Mesendoderm (in vitro differentiated cells): ENCODE measurements around the gene IDI2.
A peak's percentile ranks its signal among the peaks of the same experiment; 100 is the strongest.

Source experiments
- DNase-seq: peaks from one replicate; pipeline ENCODE4 v3.0.0; 2013
- H2AK5ac ChIP-seq: 2 replicates; pipeline ENCODE4 v1.6.1; 2013; ENCODE audit warnings: low read length, inconsistent platforms
- H2BK120ac ChIP-seq: 2 replicates; pipeline ENCODE4 v1.6.1; 2013; ENCODE audit warnings: low read depth, mild to moderate bottlenecking, low read length, moderate library complexity, mixed read lengths
- H2BK15ac ChIP-seq: replicated peaks from 2 replicates; pipeline ENCODE4 v1.6.1; 2013; ENCODE audit warnings: low read depth, mild to moderate bottlenecking, moderate library complexity
- H2BK5ac ChIP-seq: 2 replicates; pipeline ENCODE4 v1.6.1; 2013; ENCODE audit warnings: low read length, inconsistent platforms
- H3K18ac ChIP-seq: 2 replicates; pipeline ENCODE4 v1.6.1; 2013; ENCODE audit warnings: mild to moderate bottlenecking, low read length, mixed read lengths
- H3K23ac ChIP-seq: one replicate; pipeline ENCODE4 v1.6.1; 2013; ENCODE audit warnings: low read length
- H3K27ac ChIP-seq: 2 replicates; pipeline ENCODE4 v1.5.1; 2013; ENCODE audit warnings: low read depth, mild to moderate bottlenecking, inconsistent platforms, low read length, moderate library complexity
- H3K27me3 ChIP-seq: 2 replicates; pipeline ENCODE4 v1.6.1; 2013; ENCODE audit warnings: low read length, control low read depth, mild to moderate bottlenecking, inconsistent platforms; ENCODE audit not compliant: insufficient read depth, poor library complexity
- H3K36me3 ChIP-seq: 2 replicates; pipeline ENCODE4 v1.6.1; 2013; ENCODE audit warnings: low read length, inconsistent platforms; ENCODE audit not compliant: control insufficient read depth, insufficient read depth
- H3K4ac ChIP-seq: one replicate; pipeline ENCODE4 v1.6.1; 2013; ENCODE audit warnings: low read depth, mild to moderate bottlenecking, low read length, moderate library complexity
- H3K4me1 ChIP-seq: 2 replicates; pipeline ENCODE4 v1.6.1; 2013; ENCODE audit warnings: low read depth, low read length, inconsistent platforms; ENCODE audit not compliant: control insufficient read depth
- H3K4me2 ChIP-seq: 2 replicates; pipeline ENCODE4 v1.6.1; 2013; ENCODE audit warnings: low read length
- H3K4me3 ChIP-seq: 2 replicates; pipeline ENCODE4 v1.5.1; 2013; ENCODE audit warnings: mild to moderate bottlenecking, low read length
- H3K56ac ChIP-seq: one replicate; pipeline ENCODE4 v1.6.1; 2013; ENCODE audit warnings: low read length
- H3K79me1 ChIP-seq: 2 replicates; pipeline ENCODE4 v1.6.1; 2013; ENCODE audit warnings: low read length, inconsistent platforms
- H3K79me2 ChIP-seq: 2 replicates; pipeline ENCODE4 v1.6.1; 2013; ENCODE audit warnings: mild to moderate bottlenecking, low read length; ENCODE audit not compliant: control insufficient read depth, insufficient read depth
- H3K9ac ChIP-seq: 2 replicates; pipeline ENCODE4 v1.6.1; 2013; ENCODE audit warnings: low read length, inconsistent platforms
- H4K5ac ChIP-seq: one replicate; pipeline ENCODE4 v1.6.1; 2013; ENCODE audit warnings: low read length
- H4K8ac ChIP-seq: one replicate; pipeline ENCODE4 v1.6.1; 2013; ENCODE audit warnings: low read depth, mild to moderate bottlenecking, control low read depth, low read length, moderate library complexity
- WGBS: extraction: QIAGEN DNeasy Blood & Tissue Kit; methylation state at CpG from one replicate; pipeline ENCODE4 v1.1.7; 2013; ENCODE audit warnings: low lambda C conversion rate, missing lambda C conversion rate; ENCODE audit not compliant: insufficient coverage; ENCODE audit errors: extremely low coverage; 5-methylcytosine and 5-hydroxymethylcytosine counted together

Gene IDI2

DNA sequence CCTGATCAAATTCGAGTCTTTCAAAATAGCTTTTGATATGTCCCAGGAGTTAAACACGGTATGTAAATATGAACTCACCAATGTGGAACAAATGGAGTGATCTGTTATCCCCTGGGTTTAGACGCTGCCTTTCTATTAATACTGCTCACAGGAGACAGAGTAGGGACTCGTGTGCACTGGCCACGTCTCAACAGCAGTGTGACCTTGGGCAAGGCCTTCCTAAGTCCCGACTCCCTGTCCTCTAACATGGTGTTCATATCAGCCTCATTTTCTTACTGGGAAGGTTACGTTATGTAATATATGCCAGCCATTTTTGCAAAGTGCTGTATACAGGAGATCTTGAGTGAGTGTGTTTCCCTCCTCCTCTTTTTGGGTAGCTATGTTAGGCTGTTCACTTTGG is 32.4 kb upstream of the IDI2 start:
- DNase-seq, result no peak
- Histone ChIP-seq H3K36me3 (no peaks in the 10 kb centered on the region), H3K23ac (no peak overlapping the region)

DNA sequence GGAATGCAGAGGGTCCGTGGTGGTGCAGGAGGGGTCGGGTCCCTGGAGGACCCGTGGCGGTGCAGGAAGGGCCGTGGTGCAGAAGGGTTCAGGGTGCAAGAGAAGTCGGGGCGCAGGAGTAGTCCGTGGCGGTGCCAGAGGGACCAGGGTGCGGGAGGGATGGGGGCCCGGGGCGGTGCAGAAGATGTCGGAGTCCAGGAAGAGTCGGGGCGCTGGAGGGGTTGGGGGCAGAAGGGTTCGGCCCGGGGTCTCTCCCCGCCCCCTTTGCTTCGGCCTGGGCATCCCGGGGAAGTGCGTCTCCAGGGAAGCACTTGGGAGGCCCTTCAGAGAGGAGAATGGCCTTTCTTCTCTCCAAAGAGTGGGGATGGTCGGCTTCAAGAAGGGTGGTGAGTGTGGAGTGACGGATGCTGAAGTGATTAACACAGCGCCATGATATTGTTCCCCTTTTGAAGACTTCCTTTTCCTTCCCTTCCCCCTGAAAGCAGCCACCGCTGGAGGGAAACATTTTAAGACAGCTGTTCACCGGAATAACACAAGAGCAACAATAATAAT is 31.5 kb upstream of the IDI2 start:
- Histone ChIP-seq H3K27me3 (no peaks in the 10 kb centered on the region), H3K4me2 (peak overlapping the region; percentile 81), H2BK5ac (no peak overlapping the region), H3K4me1 (no peaks in the 10 kb centered on the region), H3K18ac (no peak overlapping the region), H2AK5ac (no peak overlapping the region), H4K8ac (no peak overlapping the region), H3K23ac (no peak overlapping the region), H3K4ac (no peak overlapping the region), H3K4me3 (peak overlapping the region; percentile 52), H3K36me3 (no peaks in the 10 kb centered on the region), H3K27ac (no peak overlapping the region), H3K79me1 (peaks cover 24% of the 10 kb centered on the region), H2BK15ac (no peak overlapping the region), H4K5ac (no peak overlapping the region), H3K79me2 (peaks cover 59% of the 10 kb centered on the region), H3K56ac (peak overlapping the region; percentile 88), H2BK120ac (no peak overlapping the region), H3K9ac (peak overlapping the region; percentile 73)
- no CpG with 5 or more reads among the region's 26 CpGs for WGBS
- DNase-seq, result peak; percentile 35

More for the DNA sequence above, 32.4 kb upstream of the IDI2 start:
- H3K4ac ChIP-seq, result no peak overlapping the region
- H3K79me1 ChIP-seq, result peaks cover 21% of the 10 kb centered on the region
- H4K5ac ChIP-seq, result no peak overlapping the region
- no peak overlapping the region for H3K4me2 ChIP-seq
- no peak overlapping the region for H3K27ac ChIP-seq
- peak overlapping the region; percentile 47 for H3K56ac ChIP-seq
- no peaks in the 10 kb centered on the region for H3K4me1 ChIP-seq
- H4K8ac ChIP-seq, result no peak overlapping the region
- H3K9ac ChIP-seq, result no peak overlapping the region
- H3K4me3 ChIP-seq, result no peak overlapping the region
- H3K18ac ChIP-seq, result no peak overlapping the region
- WGBS, result no CpG with 5 or more reads among the region's 7 CpGs
- H2BK15ac ChIP-seq, result no peak overlapping the region
- H3K79me2 ChIP-seq, result peaks cover 52% of the 10 kb centered on the region
- H2BK5ac ChIP-seq, result no peak overlapping the region
- no peaks in the 10 kb centered on the region for H3K27me3 ChIP-seq
- no peak overlapping the region for H2AK5ac ChIP-seq
- H2BK120ac ChIP-seq, result no peak overlapping the region

DNA sequence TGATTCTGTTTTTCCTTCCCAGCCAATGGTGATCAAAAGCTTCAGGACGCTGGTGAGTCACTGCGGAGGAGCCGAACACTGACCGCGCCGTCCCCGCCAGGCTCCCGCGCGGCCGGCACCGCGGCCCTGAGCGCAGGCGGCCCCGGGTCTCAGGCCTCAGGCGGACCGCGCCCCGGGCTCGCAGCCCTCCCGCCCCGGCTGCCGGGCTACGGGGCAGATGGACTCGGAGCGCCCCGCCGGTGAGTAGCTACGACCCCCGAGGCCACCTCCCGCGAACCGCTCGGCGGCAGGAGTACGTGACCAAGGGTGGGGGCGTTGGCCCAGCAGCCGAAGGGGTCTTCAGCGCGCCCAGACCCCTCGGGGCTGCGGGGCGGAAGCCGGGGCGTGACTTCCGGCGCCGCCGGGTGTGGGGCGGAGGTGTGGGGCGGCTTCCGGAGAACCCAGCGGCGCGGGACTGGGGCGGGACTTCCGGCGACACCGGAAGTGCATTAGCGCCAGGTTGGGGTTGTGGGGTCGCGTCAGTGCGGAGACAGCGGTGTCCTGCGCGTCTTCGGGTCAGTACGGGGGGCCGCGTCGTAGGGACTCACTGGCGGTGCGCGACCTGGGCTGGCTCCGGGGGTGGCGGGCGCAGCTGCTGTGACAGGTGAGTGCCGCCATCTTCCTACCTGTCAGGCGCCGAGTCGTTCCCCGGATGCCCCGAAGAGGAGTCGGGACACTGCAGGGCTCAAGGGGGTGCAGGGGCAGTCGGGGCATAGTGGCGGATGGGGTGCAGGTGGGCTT is 30.9 kb upstream of the IDI2 start, which contains the start of gene WDR37:
TSS of gene WDR37 (plus strand) at position 60 of the 780 bp plus-strand sequence. CDS start 15,771 bp downstream, outside the sequence.
- peak within 1 kb of the TSS; percentile 81 for H3K4me2 ChIP-seq
- no peak within 1 kb of the TSS for H2AK5ac ChIP-seq
- H3K27me3 ChIP-seq, result no peaks in the 10 kb centered on the region
- no peak within 1 kb of the TSS for H2BK120ac ChIP-seq
- H4K5ac ChIP-seq, result no peak within 1 kb of the TSS
- peak within 1 kb of the TSS; percentile 95 for H3K4ac ChIP-seq
- peak within 1 kb of the TSS; percentile 95 for H3K23ac ChIP-seq
- no peaks in the 10 kb centered on the region for H3K4me1 ChIP-seq
- no peak within 1 kb of the TSS for H2BK15ac ChIP-seq
- peak within 1 kb of the TSS; percentile 47 for H2BK5ac ChIP-seq
- peak within 1 kb of the TSS; percentile 94 for H3K56ac ChIP-seq
- peak within 1 kb of the TSS; percentile 78 for H3K4me3 ChIP-seq
- no CpG with 5 or more reads among the region's 87 CpGs for WGBS
- peaks cover 58% of the 10 kb centered on the region for H3K79me2 ChIP-seq
- H3K79me1 ChIP-seq, result peaks cover 24% of the 10 kb centered on the region
- no peaks in the 10 kb centered on the region for H3K36me3 ChIP-seq
- H3K9ac ChIP-seq, result peak within 1 kb of the TSS; percentile 96
- peak within 1 kb of the TSS; percentile 95 for H3K27ac ChIP-seq
- DNase-seq, result peak; percentile 90
- H3K18ac ChIP-seq, result peak within 1 kb of the TSS; percentile 95
- no peak within 1 kb of the TSS for H4K8ac ChIP-seq

DNA sequence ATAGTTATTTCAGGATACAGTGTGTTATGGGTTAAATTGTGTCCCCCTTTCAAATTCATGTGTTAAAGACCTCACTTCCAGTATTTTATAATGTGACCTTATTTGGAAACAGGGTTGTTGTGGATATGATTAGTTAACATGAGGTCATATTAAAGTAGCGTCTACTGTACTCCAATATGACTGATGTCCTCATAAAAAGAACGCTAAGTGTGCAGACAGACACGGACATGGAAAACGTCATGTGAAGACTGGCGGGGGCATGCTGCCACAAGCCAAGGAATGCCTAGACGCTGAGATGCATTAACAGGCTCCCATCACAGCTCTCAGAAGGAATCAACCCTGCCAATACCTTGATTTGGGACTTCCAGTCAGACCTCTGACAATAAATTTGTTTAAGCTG is 29.0 kb upstream of the IDI2 start:
- Histone ChIP-seq H3K56ac (peak overlapping the region; percentile 76), H3K9ac (peak overlapping the region; percentile 38), H4K5ac (no peak overlapping the region), H3K4me1 (peaks cover 2% of the 10 kb centered on the region), H3K27ac (no peak overlapping the region), H3K4me2 (peak overlapping the region; percentile 14), H3K79me1 (peaks cover 17% of the 10 kb centered on the region), H3K4me3 (no peak overlapping the region), H3K36me3 (no peaks in the 10 kb centered on the region), H3K27me3 (no peaks in the 10 kb centered on the region), H2AK5ac (no peak overlapping the region), H2BK120ac (no peak overlapping the region), H3K79me2 (peaks cover 56% of the 10 kb centered on the region), H3K18ac (no peak overlapping the region), H3K23ac (no peak overlapping the region), H2BK5ac (no peak overlapping the region), H2BK15ac (no peak overlapping the region), H3K4ac (no peak overlapping the region), H4K8ac (no peak overlapping the region)
- no CpG with 5 or more reads among the region's 6 CpGs for WGBS
- DNase-seq, result no peak

DNA sequence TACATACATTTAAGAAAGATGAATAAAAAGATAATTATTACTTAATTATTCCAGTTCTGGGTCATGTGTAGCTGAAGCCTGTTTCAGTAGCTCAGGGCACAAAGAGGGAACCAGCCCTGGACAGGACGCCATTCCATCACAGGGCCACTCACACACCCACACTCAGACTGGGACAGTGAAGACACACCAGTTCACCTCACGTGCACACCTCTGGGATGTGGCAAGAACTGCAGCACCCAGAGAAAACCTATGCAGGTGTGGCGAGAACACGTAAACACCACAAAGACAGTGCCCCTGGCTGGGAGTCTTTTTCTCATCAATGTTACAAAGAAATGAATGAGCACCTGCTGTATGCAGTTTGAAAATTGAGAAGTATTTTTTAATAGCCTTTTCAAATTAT is 24.9 kb upstream of the IDI2 start:
- no peaks in the 10 kb centered on the region for H3K27me3 ChIP-seq
- H3K23ac ChIP-seq, result no peak overlapping the region
- peak overlapping the region; percentile 76 for H3K56ac ChIP-seq
- no peak overlapping the region for H3K18ac ChIP-seq
- H3K79me1 ChIP-seq, result peaks cover 13% of the 10 kb centered on the region
- DNase-seq, result peak; percentile 73
- H3K4me1 ChIP-seq, result peaks cover 4% of the 10 kb centered on the region
- no peak overlapping the region for H4K5ac ChIP-seq
- no peak overlapping the region for H3K4me3 ChIP-seq
- no peak overlapping the region for H3K4ac ChIP-seq
- no peak overlapping the region for H2BK120ac ChIP-seq
- no peak overlapping the region for H2AK5ac ChIP-seq
- H3K9ac ChIP-seq, result peak overlapping the region; percentile 61
- no peak overlapping the region for H4K8ac ChIP-seq
- H3K27ac ChIP-seq, result no peak overlapping the region
- no CpG with 5 or more reads among the region's 4 CpGs for WGBS
- no peak overlapping the region for H2BK5ac ChIP-seq
- H3K36me3 ChIP-seq, result no peaks in the 10 kb centered on the region
- no peak overlapping the region for H2BK15ac ChIP-seq
- peaks cover 56% of the 10 kb centered on the region for H3K79me2 ChIP-seq
- peak overlapping the region; percentile 56 for H3K4me2 ChIP-seq
